ENCODE measurements around the gene INSYN2A.

DNA sequence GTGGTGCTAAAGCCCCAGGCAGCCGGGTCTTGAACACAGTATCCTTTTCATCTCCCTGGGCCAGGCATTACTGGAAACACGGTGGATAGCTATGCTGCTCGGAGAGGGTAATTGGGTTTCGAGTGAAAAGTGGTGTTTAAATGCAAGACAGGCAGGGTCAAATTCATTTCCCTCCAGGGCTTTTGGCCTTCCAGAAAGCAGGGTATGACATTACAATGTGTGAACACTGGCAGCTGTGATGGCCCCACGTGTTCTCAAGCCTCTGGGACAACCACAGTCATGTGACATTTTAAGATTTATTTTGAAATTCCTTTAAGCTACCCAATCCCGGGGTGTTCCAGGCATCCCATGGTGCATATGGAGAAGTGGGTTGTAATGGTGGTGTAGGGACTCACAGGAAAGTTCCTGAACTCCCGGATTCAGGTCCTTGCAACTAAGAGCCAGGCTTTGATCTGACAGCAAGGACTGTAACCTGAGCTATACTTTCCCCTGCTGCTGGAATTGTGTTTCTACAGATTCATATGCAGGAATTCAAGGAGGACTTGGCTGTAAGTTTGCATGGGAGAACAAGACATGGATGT lies 46.8 kb downstream of the INSYN2A start:
- TF ChIP-seq CTCF (IDR thresholded peaks at IDR 0.05) (no peak), POLR2A (IDR thresholded peaks at IDR 0.05) (no peak), POLR2AphosphoS5 (IDR thresholded peaks at IDR 0.05) (no peak)

Measured in upper lobe of left lung (tissue), 4 donors.